Neural cell (in vitro differentiated cells): Measurements from ENCODE around the gene CNST.

Source experiments
- CTCF ChIP-seq: fragments of 450-650 bp; IDR thresholded peaks from 2 replicates; pipeline ENCODE4 v1.5.1; 2014; ENCODE audit warnings: antibody characterized with exemption, mild to moderate bottlenecking, moderate library complexity; ENCODE audit not compliant: poor library complexity, severe bottlenecking
- EP300 ChIP-seq: fragments of 450-650 bp; conservative IDR thresholded peaks from 2 replicates; pipeline ENCODE4 v1.6.1; 2014; ENCODE audit warnings: antibody characterized with exemption, mild to moderate bottlenecking, moderate library complexity; ENCODE audit not compliant: poor library complexity, severe bottlenecking
- EZH2 ChIP-seq: fragments of 200-600, 300-800 bp; shearing (Covaris generic), sonication (generic); IDR thresholded peaks from 2 replicates; pipeline ENCODE4 v1.6.1; 2014; ENCODE audit warnings: antibody characterized with exemption, low read length, borderline replicate concordance, mild to moderate bottlenecking; ENCODE audit not compliant: insufficient read depth, poor library complexity, severe bottlenecking
- MXI1 ChIP-seq: fragments of 450-650 bp; conservative IDR thresholded peaks from 2 replicates; pipeline ENCODE4 v1.6.1; 2014; ENCODE audit warnings: antibody characterized with exemption, mild to moderate bottlenecking; ENCODE audit not compliant: poor library complexity, severe bottlenecking
- POLR2AphosphoS5 ChIP-seq: IDR thresholded peaks from 2 replicates; pipeline ENCODE4 v1.6.1; 2012
- REST ChIP-seq: IDR thresholded peaks from 2 replicates; pipeline ENCODE4 v1.6.1; 2012; ENCODE audit warnings: borderline replicate concordance
- SMC3 ChIP-seq: fragments of 450-650 bp; conservative IDR thresholded peaks from 2 replicates; pipeline ENCODE4 v1.6.1; 2014; ENCODE audit warnings: antibody characterized with exemption, mild to moderate bottlenecking, moderate library complexity; ENCODE audit not compliant: poor library complexity
- TAF1 ChIP-seq: IDR thresholded peaks from 2 replicates; pipeline ENCODE4 v1.6.1; 2012; ENCODE audit warnings: low read depth

GRCh38 chr1:246689409-246690008 lies 123.3 kb downstream of the CNST start:
- no peak for TF ChIP-seq POLR2AphosphoS5
- peak; percentile 62 for TF ChIP-seq CTCF
- no peak for TF ChIP-seq EZH2
- peak; percentile 40 for TF ChIP-seq SMC3
- TF ChIP-seq EP300: no peak
- TF ChIP-seq TAF1: no peak
- TF ChIP-seq MXI1: no peak
- TF ChIP-seq REST: no peak
